AG09319 (cell line): Measurements from ENCODE around the gene STARD3NL.
"Not testable (repeated sequence)": the region's sequence is repeated elsewhere in the genome, so short reads cannot be mapped to it uniquely, and the experiment has no call there.

Experiments used
- DNase-seq: peaks from one replicate; pipeline ENCODE4 v3.0.0-alpha.2; 2010; ENCODE audit warnings: low read depth; ENCODE audit errors: extremely low read depth
- CTCF ChIP-seq: IDR thresholded peaks from 2 replicates; pipeline ENCODE4 v1.5.1; 2011; ENCODE audit warnings: low read depth, mild to moderate bottlenecking, inconsistent platforms, low read length, moderate library complexity

Gene STARD3NL

DNA sequence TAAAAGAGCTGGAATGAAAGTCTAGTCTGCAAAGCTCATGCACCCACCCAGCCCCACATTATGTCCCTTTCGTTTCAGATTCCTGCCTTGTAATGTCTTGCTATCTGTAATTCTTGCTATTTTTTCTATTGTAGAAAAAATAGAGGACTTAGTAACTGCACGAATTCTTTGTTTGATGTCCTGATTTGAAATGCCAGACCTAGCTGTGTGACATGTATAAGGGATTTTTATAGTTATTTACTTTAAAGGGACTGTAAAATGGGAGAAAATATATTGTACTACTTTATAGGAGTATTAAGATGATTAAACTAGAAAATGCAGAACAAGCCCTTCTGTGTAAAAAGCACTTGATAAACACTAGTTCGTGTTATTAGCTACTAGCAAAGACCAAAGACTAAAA lies 63.0 kb downstream of the STARD3NL start:
- DNase-seq: no peak
- no peak for TF ChIP-seq CTCF

DNA sequence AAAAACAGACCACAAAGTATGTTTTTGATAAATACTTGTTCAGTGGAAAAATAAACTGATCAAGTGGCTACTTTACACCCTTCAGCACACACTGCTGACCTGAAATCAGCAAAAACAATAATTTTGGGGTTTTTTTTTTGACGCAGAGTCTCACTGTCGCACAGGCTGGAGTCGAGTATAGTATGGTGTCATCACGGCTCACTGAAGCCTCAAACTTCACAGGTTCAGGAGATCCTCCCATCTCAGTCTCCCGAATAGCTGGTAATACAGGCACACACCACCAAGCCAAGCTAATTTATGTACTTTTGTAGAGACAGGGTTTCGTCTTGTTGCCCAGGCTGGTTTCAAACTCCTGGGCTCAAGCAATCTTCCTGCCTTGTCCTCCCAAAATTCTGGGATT lies 64.8 kb downstream of the STARD3NL start:
- DNase-seq: no peak
- TF ChIP-seq CTCF: no peak

DNA sequence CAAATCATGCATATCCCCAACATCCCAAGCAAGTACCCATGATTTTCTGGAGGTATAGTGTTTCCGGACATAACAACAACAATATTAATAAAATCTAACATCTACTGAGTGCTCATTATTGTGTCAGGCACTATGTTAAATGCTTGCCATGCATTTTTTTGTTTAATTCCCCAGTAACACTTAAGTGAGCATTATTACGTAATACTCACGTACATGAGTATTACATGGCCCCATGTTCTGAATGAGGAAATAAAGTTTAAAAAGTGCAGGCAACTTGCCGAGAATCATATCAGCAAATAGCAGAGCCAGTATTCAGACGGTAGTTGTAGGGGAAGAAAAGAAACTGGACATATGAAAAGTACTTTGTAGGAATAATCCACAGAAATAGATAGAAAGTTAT lies 65.3 kb downstream of the STARD3NL start:
- not testable (repeated sequence) for DNase-seq

DNA sequence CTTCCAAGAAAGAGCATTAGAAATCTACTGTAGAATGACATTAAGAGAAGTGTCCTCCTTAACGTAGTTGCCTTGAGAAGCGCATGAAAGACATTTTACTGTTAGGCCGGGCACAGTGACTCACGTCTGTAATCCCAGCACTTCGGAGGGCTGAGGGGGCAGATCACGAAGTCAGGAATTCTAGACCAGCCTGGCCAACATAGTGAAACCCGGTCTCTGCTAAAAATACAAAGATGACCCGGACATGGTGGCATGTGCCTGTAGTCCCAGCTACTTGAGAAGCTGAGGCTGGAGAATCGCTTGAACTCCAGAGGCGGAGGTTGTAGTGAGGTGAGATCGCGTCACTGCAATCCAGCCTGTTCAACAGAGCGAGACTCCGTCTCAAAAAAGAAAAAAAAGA lies 66.5 kb downstream of the STARD3NL start:
- TF ChIP-seq CTCF: no peak
- no peak for DNase-seq

- no peak for TF ChIP-seq CTCF
Observed at GRCh38 chr7:38245409-38245977, 67.4 kb downstream of the STARD3NL start.

DNA sequence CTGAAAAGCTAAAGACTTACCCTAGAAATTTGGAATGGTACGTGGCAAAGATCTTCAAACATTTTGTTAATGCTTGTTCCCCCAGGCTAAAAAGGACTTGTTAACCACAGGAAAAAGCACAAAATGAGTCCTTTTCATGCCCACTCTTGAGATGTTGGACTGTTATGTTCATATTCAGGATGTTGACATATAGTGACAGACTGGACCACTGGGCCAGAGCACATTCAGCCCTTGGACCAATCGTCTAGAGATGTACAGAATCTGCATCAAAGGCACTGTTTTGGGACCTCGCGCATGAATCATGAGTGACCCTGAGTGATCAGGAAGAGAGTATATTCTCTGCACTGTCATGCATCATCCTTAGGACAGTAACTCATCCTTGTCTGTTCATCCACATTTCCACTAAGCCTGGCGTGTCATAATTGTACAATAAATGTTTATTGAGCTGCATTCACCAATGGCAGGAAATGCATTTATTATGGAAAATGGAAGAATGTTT lies 70.1 kb downstream of the STARD3NL start:
- no peak for TF ChIP-seq CTCF
- no peak for DNase-seq

More at GRCh38 chr7:38245409-38245977, 67.4 kb downstream of the STARD3NL start:
- DNase-seq: no peak

DNA sequence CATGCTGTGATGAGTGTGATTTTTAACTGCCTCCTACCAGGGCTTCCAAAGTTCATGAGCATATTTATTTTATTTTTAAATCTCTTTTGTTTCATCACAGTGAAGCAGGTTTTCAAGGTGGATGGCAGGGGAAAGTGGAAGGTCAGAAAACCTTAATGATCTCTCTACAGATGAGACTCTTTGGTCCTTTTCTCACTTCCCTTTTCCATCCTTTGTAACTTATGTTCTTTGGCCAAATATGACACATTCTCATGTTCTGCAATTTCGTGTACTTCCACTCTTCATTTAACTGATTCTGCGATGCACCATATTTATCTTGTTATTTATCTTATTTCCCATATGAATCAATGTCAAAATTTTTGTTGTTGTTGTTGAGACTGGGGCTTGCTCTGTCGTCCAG lies 71.8 kb downstream of the STARD3NL start:
- not testable (repeated sequence) for DNase-seq

DNA sequence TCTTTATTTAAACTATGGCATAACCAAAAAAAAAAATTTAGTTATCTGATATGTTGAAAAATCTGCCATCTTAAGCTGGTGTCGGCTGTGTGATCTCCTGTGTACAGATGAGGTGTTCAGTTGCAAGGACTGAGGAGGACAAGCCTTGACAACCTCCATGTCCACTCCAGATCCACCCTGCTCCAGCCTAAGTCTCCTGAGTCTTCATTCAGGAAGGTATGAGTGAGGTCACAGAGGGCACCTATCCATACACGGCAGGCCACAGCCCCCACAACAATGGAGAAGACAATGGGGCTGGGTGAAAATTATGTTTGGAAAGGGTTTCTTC lies 79.3 kb downstream of the STARD3NL start:
- no peak for DNase-seq
- TF ChIP-seq CTCF: no peak

DNA sequence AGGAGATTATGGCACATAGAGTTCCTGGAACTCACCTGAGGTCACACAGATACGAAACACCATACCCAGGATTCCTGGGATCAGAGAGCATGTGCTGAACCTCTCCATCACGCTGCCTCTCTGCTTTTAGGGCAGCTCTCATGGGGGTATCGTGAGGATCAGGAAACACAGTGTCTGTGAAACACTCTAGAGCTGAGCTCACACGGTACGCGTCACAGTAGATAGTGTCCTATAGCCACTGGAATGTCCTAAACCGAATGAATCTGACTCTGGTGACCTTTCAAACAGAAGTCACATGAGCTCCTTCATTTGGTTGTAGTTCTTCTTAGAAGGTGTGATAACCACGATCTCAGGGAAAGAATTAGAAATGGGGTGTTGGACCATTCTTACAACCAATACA lies 81.1 kb downstream of the STARD3NL start:
- not testable (repeated sequence) for DNase-seq

- not testable (repeated sequence) for DNase-seq
Observed at GRCh38 chr7:38261601-38262000, 83.6 kb downstream of the STARD3NL start.

DNA sequence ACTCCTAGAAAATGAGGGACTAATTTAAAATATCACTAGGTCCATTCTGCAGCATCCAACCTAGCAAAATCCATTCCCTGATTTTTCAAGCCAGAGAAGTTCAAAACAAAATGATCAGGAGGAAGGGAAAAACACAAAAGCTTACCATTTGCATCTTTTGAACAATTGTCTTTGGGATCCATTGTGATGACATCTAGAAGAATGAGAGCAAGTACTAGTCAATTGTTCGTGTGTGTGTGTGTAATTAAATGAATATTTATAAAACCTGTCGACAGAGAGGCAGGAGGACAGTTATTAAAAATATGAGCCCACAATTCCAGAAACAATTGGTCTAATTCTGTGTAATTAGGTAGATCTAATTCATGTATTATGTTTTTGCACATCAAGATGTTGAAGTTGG lies 84.0 kb downstream of the STARD3NL start:
- not testable (repeated sequence) for DNase-seq
